GOT3 (cell line): ENCODE results near the gene WNT3.
"Not testable (repeated sequence)": the region's sequence is repeated elsewhere in the genome, so short reads cannot be mapped to it uniquely, and the experiment has no call there.

Experiments used
- DNase-seq: peaks from one replicate; lab custom pipeline; 2025; ENCODE audit warnings: mixed read lengths; lab: John Stamatoyannopoulos, UW

Gene WNT3

DNA sequence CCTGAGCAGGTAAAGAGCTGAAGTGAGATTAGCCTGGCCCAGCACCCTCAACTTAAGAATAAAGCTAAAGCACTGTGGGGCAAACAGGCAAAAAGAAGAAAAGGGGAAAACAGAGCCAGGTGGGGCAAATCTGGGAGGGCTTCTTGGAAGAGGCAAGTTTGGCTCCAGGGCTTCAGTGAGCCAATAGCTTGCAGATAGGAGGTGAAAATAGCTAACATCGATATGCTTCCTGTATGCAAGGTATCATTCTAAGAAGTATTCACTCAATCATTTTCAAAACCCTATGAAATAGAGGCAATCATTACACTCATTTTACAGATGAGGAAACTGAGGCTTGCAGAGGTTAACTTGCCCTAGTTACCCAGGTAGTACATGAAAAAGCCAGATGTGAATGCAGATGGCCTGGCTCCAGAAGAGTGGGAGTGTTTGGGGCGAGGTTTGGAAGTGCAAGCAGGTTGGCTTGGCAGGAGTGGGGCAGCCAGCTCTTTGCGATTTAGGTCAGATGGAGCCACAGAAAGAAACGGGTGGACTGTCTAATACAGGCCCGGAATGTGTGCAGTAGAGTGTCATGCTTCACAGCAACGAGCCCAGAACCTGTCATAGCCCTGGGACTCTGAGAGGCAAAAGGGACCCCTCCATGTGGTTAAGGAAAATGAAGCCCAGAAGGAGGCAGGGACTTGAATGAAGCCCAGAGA is 5.7 kb downstream of the WNT3 start:
- no peak for DNase-seq

DNA sequence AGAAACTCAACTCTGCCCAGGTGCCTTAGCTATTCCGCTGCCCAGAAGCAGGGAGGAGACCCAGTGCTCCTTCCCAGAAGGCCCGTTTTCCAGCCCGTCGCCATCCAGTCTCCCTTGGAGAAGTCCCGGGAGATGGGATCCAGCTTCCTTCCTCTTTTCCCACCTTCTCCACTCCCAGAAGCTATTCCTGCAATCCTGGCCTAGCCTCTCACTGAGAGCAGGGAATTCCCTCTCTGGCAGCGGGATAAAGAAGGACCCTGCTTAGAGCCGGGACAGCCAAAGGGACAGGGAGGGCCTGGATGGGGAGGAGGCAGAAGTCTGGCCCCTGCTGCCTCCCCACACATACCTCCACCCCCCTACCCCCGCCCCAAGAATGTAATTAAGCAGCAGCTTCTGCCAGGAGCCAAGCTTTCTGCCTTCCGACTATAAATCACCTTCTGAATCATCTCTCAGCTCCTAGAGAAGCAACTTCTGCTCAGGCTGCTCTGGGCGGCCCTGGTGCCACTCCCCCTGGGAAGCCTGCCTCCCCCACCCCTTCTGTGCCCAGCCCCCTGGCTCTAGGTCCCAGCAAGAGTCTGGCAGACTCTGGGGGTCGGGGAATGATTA is 6.4 kb downstream of the WNT3 start:
- DNase-seq: no peak

DNA sequence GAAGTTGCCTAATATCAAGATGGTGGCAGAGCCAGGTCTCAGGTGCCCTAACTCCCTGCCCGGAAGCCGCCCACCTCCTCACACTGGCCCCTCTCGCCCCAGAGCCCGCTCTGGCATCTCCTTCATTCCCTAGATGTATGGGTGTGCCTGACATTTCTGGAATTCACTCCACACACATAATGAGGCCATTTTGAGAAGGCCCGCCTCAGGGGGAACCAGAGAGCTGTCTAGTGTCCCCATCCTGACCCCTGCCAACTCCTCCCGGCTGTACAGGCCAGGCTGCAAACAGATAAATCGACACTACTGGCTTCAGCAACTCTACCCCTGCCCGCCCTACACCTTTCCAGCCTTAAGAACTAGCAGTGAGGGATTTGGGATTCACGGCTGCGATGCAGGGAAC is 7.7 kb downstream of the WNT3 start:
- DNase-seq: no peak

DNA sequence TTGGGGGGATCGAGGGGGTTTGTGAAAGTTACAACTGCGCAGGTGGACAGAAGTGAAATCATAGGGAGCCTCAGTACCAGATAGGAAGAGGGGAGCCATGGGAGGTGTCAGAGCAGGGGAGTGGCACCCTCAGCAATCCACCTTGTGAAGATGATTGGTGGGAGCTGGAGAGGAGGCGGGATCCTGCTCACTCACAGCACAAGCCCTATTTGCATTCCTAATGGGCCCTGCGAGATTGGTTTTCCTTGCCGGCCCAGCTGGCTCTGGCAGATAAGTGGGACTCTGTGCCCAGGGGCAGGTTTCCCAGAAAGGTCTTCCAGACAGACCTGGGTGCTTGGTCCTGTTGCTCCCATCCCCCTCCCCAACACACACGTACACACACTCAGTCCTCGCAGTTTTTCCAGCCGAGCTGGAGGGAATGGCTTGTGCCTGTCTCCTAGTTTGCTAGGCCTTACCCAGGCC is 9.4 kb downstream of the WNT3 start:
- DNase-seq: no peak

DNA sequence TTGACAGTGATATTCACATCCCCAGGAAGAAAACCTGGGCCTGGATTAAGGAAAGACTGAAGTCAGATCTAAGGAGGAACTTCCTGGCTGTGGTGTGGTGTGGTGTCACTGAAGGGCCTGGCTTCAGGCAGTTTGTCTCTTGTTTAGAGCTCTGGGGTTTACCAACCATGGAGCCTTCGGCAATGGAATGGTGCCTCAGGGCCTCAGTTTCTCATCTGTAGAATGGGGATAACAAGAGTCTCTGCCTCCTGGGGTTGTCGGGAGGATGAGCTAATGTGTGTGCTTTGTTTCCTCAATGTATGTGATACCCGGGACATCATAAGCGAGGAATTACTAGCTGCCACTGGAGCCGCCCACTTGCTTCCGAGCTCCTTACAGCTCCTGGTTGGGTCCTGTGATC is 12.7 kb downstream of the WNT3 start:
- no peak for DNase-seq

DNA sequence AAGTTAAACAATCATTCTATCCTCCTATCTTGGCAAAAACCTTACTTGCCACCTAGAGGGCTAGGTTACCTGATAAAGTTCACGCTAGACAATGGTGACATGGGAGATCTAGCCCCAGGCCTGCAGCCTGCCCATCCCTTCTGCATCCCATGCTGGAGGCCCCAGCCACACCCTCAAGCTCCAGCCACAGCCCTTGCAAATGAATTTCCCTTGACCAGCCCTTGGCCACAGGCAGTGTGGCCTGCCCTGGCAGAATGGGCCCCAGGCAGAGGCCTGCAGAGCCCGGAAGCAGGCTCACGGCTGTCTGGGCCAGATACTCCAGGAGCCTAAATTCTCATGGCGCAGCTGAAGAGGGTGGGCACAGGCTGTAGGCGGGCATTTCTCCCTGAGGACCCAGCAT is 14.9 kb downstream of the WNT3 start:
- DNase-seq: no peak

DNA sequence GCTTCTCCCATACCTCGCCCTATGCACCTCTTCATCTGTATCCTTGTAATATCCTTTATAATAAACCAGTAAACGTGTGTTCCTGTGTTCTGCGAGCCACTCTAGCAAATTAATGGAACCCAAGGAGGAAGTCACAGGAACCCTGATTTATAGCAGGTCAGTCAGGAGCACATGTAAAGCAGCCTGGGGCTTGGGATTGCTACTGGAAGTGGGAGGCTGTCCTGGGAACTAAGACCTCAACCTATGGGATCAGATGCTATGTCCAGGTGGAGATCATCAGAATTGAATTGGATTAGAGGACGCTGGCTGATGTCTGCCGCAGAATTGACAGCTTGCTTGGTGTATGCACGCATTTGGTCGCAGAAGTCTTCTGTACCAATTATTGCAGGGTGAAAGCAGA is 15.7 kb downstream of the WNT3 start:
- DNase-seq: no peak

DNA sequence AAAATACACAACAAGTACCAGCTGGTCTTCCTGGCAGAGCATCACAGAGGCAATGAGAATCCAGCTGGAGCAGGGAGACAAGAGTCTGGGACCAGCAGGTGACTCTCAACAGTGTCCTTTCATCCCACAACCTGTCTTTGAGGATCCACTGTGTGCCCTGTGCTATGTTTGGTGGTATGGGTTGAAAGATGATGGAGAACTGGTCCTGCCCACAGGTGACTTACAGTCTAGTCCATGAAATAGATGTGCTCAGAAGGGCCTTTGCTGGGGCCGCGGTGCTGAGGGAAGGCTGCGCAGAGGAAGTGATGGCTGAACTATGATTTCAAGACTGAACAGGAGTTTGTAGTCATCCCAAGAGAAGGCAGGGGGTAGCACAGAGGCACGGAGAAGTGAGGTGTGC is 17.9 kb downstream of the WNT3 start:
- DNase-seq: no peak

DNA sequence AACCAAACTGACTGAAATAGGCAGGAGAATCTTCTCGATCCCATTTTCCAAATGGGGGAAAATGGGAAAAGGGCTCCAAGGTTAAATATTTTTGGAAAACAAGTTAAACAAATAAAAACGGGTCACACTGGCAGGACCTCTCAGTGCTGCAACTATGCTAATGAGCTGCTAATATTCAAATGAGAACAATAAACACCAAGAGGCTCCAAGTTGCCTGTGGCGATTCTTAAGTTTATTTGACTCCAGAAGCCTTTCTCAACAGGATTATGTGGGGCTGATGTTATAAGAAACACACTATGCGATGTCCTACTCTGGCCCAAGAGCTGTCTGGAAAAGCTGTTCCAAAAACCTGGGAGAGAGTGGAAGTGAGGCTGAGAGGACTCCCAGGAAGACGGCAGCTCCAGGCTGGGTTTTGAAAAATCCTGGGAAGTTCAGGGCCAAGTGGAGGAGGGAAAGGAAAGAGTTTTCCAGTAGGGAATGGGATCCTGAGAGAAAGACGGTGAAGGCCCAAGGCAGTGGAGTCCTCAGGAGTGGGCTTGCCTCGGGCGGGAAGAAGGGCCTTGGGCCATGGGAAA is 21.4 kb downstream of the WNT3 start:
- DNase-seq: no peak

DNA sequence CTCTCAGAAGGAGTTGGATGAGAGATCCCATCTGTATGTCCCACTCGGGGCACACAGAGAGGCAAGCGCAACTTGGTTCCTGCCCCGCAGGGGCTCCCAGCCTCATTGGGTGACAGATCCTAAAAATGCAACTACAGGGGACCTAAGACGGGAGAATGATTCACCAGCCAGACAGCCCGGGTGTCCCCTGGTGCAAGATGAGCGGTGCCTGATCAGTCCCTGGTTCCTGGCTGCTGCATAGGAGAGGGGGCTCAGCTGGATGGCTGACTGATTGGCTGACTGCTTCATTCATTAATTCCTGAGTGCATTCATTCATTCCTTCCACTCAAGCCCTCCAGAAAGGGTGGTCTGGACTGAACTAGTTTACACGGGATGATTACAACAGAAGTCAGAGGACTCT is 22.0 kb downstream of the WNT3 start:
- DNase-seq: no peak

DNA sequence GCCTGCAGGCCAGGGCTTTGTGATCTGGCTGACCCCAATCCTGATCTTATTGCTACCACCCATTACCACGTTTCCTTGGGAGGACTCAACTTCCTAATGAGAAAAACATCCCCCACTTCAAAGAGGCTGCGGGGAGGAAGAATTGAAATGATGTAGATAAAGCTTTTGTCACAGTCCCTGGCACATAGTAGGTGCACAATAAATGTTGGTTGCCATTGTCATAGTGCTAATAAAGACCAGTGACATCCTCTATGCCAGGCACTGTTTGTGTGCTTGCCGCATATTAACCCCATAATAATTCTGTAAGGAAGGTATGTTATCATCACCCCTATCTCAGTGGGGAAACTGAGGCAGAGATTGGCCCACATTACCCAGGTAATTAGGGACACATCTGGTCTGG is 22.4 kb downstream of the WNT3 start:
- DNase-seq: no peak

DNA sequence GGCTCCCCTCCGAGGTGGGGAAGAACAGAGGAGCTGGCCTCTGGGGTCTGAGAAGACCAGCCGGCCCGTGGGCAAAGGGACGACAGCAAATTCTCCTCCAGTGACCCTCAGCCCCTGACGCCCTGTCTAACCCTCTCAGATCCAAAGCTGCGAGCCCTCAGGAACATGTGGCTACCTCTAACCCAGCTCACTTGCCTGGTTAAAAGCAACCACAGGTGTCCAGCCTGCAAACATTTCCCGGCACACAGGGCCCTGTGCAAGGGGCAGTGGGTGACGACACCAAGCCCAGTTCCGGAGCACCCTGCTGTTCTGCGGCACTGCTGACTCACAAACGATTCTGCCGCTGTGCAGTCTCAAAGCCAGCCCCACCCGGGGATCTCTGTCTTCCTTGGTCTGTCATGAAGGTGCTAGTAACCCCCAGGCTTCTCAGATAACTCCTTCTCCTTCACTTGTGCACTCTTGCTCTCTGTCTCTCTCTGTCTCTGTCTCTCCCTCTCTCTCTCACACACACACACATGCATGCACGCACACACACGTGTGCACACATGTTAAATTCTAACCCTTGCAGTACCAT is 23.0 kb downstream of the WNT3 start:
- no peak for DNase-seq

DNA sequence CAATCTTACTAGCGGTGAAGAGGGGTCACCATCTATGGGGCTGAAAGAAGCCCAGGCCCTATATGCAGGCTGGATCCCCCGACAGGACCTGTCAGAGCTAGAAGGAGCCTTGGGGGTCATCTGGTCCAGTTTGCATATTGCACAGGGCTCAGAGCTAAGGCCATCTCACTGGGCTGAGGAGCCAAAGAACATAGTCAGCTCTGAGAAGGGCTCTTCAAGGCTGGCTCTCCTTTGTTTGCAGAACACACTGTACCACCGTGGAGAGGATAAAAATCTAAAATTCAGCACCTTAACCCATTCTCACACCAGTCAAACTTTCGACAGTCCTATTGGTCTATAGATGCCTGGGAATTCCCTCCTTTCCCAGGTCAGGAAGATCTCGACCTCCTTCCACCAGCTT is 24.2 kb downstream of the WNT3 start:
- DNase-seq: no peak

DNA sequence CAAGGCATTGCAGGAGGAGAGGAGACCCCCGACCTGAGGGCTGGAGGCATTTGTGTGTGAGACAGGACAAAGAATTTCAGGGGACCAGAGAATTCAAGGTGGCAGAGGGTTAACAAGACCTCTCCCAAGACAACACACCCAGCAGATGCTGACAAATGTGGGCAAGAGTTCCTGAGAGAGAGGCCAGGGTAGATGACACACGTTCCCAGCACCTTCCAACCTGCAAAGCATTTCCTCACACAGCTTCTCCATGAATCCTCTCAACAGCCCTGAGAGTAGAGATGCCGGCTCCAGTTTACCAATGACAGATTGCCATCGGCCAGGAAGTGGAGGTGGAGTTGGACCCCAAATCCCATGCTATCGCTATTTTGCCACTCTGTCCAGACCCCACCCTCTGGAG is 25.0 kb downstream of the WNT3 start:
- DNase-seq: no peak

DNA sequence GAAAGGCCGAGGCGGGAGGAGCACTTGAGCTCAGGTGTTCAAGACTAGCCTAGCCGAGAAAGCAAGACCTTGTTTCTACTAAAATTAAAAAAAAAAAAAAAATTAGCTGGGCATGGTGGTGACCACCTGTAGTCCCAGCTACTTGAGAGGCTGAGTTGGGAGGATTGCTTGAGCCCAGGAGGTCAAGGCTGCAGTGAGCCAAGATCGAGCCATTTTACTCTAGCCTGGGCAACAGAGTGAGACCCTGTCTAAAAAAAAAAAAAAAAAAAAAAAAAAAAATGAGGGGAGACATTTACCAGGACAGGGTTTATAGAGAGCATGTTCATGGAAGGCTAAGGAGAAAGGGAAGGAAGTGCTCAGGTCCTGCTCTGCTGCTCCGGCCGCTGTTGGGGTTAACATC is 25.5 kb downstream of the WNT3 start:
- not testable (repeated sequence) for DNase-seq

DNA sequence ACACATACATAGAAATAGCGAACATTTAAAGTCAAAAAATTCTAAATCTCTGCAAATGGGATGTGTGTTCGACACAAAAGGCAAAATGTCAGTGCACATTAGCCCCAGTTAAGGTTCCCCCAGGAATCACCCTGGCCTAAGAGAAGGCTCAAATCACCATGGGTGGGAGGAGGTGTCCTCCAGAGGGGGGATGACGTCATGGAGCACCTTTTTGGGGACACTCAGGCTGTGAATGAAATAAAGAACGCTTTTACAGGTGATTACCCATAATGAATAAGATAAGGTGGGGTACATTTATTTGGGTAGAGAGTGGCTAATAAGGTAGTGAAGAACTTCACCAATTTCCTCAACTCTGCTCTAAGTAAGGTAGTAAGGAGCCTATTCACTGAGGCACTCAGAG is 26.4 kb downstream of the WNT3 start:
- DNase-seq: no peak

DNA sequence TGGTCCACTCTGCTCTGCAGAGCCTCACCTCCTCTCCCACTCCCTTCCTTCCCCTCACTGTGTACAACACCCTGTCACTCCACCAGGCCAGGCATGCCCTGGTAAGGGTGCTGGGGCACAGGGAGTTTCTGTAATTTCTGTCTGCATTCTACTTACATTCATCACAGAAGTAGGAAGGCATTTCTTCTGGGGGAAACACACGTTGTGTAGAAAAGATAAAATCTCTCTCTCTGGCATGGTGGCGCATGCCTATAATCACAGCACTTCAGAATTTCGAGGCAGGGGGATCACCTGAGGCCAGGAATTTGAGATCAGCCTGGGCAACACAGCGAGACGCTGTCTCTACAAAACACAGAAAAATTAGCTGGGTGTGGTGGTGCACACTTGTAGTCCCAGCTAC is 27.0 kb downstream of the WNT3 start:
- DNase-seq: no peak

DNA sequence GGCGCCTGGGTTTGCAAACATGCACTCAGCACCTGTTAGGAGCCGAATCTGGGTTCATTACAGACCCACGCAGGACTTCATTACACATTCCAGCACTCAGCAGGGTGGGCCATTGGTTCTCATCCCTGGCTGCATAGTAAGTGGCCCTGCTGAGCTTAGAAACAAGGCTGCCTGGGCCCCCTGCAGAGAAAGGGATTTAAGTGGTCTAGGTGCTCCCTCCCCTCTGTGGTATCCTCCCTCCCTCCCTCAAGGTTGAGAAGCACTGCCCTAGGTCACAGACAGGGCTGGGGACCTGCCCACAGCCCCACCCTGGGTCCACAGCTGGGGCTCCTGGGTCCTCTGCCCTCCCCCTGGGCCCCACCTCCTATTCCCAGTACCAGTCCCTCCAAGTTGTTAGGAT is 28.3 kb downstream of the WNT3 start:
- DNase-seq: no peak

DNA sequence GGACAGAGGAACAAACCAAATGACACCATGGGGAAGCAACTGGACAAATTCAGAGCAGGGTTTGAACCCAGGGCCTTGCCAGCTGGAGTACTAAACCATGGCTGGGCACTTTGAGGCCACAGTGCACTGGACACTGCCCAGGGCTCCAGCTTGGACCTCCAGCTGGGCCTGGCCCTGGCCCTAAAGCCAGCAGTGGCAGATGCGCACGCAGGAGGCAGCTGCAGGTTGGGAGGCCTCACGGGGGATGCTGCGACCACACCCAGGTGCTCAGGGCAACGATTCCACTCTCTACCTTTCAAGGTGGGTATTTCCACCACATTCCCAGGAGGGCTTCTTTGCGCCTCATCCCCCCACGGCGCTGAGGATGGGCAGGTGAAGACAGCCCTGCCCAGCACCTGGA is 28.9 kb downstream of the WNT3 start:
- DNase-seq: no peak

DNA sequence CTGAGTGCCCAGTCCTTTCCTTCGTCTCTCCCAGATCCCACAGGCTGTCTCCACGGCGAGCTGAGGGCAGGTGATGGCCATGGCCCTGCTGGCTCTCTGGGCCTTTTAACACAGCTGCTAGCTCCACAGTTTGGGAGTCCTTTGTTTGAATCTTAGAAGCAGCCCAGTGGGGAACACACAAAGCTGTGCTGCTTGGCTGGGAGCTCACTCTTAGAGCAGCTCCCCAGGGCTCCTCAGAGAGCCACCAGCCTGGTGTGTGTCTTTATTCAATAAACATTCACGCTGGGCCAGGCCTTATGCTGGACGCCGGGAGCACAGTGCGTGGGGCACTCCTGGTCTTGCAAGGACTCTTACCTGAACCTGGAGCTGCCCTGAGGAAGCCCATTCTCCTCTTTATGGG is 29.7 kb downstream of the WNT3 start:
- DNase-seq: no peak

DNA sequence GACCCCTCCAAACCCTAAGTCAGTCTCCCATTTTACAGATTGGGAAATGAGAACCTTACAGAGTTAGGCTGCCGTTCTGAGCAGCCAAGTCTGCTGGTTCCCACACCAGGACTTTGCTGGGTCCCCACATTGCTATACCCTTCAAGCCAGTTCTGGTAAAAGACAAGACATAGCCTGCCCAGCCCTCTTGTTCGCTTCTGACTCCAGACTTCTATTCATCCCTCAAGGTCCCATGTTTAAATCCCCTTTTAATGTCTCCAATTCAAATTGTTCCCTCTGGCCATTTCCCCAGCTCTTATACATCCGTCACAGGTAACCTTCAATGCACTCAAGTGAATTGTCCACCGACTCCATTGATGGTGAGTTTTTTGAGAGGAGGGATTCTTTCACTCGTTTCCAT is 30.2 kb downstream of the WNT3 start:
- DNase-seq: no peak

DNA sequence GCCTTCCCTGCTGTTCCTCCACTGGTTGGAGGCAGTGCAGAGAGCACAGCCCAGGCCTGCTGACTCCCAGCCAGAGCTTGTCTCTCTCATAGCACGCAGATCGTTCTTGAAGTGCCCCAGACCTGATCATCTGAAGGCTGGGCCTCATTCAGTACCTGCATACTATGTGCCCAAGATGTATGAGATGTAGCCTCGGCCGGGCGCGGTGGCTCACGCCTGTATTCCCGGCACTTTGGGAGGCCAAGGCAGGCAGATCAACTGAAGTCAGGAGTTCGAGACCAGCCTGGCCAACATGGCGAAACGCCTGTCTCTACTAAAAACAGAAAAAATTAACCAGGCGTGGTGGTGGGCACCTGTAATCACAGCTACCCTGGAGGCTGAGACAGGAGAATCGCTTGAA is 31.0 kb downstream of the WNT3 start:
- no peak for DNase-seq

DNA sequence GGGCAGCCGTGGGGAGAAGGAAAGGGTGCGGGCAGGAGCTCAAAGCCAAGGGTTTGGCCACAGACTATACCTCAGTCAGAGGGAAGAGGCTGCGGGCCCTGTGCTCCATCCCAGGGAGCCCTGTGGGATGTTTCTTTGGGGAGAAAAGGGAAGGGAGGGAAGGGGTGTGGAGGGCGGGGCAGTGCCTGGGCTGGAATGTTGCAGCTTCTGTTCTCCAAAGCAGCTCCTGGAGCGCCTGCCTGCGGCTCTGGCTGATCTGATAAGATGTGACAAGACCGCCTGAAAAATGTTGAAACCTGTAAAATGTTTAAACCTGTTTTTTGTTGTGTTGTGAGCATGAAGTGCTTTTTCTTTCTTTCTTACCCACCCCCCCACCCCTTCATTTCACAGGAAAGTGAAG is 32.8 kb downstream of the WNT3 start:
- no peak for DNase-seq
